Stimulated activated naive CD4-positive, alpha-beta T cell (primary cell): ENCODE results near the gene TTC17.
A peak's percentile ranks its signal among the peaks of the same experiment; 100 is the strongest.
"Not testable (repeated sequence)": the region's sequence is repeated elsewhere in the genome, so short reads cannot be mapped to it uniquely, and the experiment has no call there.

Source experiments
- DNase-seq, 6 experiments: peaks; one replicate each; lab custom pipeline; 2025; lab: John Stamatoyannopoulos, UW

TTC17 gene

GRCh38 chr11:43381802-43382201 lies 23.1 kb downstream of the TTC17 start:
- no peak for DNase-seq

GRCh38 chr11:43382614-43383013 lies 23.9 kb downstream of the TTC17 start:
- DNase-seq, result no peak

- DNase-seq, result no peak
Observed at GRCh38 chr11:43384393-43384792, 25.7 kb downstream of the TTC17 start.

GRCh38 chr11:43392713-43393112 lies 34.0 kb downstream of the TTC17 start:
- DNase-seq, result no peak

GRCh38 chr11:43393765-43394355 lies 35.1 kb downstream of the TTC17 start:
- no peak for DNase-seq

GRCh38 chr11:43396617-43397016 lies 37.9 kb downstream of the TTC17 start:
- no peak for DNase-seq

- DNase-seq, result no peak
Observed at GRCh38 chr11:43397251-43397650, 38.5 kb downstream of the TTC17 start.

GRCh38 chr11:43399983-43400630 lies 41.4 kb downstream of the TTC17 start:
- DNase-seq, result no peak

- DNase-seq, result no peak
Observed at GRCh38 chr11:43401252-43401651, 42.5 kb downstream of the TTC17 start.

- DNase-seq, result not testable (repeated sequence)
Observed at GRCh38 chr11:43401811-43402210, 43.1 kb downstream of the TTC17 start.

GRCh38 chr11:43403357-43404231 lies 44.9 kb downstream of the TTC17 start:
- DNase-seq, result no peak

- DNase-seq, result no peak
Observed at GRCh38 chr11:43404406-43404805, 45.7 kb downstream of the TTC17 start.

GRCh38 chr11:43404836-43405479 lies 46.2 kb downstream of the TTC17 start:
- no peak for DNase-seq

- no peak for DNase-seq
Observed at GRCh38 chr11:43408277-43408676, 49.6 kb downstream of the TTC17 start.

GRCh38 chr11:43410394-43410793 lies 51.7 kb downstream of the TTC17 start:
- DNase-seq, result no peak

- DNase-seq, result no peak
Observed at GRCh38 chr11:43418197-43418596, 59.5 kb downstream of the TTC17 start.

- peak in 1 of 6 experiments; percentile 11 for DNase-seq
Observed at GRCh38 chr11:43419460-43419859, 60.7 kb downstream of the TTC17 start.

- no peak for DNase-seq
Observed at GRCh38 chr11:43427971-43428370, 69.3 kb downstream of the TTC17 start.

GRCh38 chr11:43430916-43431315 lies 72.2 kb downstream of the TTC17 start:
- DNase-seq, result not testable (repeated sequence)

- DNase-seq, result no peak
Observed at GRCh38 chr11:43434893-43435292, 76.2 kb downstream of the TTC17 start.

- DNase-seq, result no peak
Observed at GRCh38 chr11:43440486-43440885, 81.8 kb downstream of the TTC17 start.

GRCh38 chr11:43443811-43444210 lies 85.1 kb downstream of the TTC17 start:
- no peak for DNase-seq
